AG09309 (cell line): Measurements from ENCODE around the gene TUBB4B.

Experiments used
- DNase-seq: peaks from one replicate; pipeline ENCODE4 v3.0.0-alpha.2; 2010; ENCODE audit warnings: low read depth
- H3K4me3 ChIP-seq: 2 replicates; pipeline ENCODE4 v1.5.1; 2011; ENCODE audit warnings: mild to moderate bottlenecking, low read depth, low read length, moderate library complexity; ENCODE audit not compliant: control insufficient read depth
- TF ChIP-seq, protein P1 (sequence below): IDR thresholded peaks from 2 replicates; pipeline ENCODE4 v1.5.1; 2011; ENCODE audit warnings: mild to moderate bottlenecking, low read depth, low read length, inconsistent platforms; ENCODE audit not compliant: insufficient read depth, control insufficient read depth; ENCODE audit errors: missing control alignments

TUBB4B gene

DNA sequence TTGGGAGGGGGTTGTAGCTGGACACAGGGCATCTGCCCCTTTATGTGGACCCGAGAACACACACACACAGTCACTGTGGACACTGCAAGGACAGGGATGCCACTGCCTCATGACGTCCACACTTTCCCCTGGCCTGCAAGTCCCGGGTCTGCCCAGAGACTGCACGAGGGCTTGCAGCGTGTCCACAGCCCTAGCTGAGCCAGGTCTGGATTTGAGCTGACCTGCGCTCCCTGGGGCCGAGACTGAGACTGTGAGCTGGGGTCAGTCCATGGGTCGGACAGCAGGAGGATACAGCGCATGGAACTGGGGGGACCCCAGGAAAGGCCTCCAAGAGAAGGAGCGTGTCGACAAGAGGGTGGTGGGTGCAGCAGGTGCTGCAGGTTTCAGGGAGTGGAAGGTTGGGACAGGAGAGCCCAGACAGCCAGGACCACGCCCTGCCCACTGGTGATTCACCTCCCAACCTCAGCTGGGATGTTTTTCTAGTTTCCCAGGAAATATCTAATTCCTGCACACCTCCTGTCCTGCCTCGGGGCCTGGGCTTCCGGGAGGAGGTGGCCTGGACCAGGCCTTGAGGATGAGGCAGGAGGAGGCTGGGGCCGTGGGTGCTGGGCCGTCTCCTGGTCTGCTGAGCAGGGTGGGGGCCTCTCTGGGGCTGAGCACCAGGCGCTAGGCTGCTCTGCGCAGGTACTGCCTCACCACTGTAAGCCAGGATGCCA is 14.6 kb upstream of the TUBB4B start:
- DNase-seq: no peak
- H3K4me3 ChIP-seq: no peak overlapping the region

DNA sequence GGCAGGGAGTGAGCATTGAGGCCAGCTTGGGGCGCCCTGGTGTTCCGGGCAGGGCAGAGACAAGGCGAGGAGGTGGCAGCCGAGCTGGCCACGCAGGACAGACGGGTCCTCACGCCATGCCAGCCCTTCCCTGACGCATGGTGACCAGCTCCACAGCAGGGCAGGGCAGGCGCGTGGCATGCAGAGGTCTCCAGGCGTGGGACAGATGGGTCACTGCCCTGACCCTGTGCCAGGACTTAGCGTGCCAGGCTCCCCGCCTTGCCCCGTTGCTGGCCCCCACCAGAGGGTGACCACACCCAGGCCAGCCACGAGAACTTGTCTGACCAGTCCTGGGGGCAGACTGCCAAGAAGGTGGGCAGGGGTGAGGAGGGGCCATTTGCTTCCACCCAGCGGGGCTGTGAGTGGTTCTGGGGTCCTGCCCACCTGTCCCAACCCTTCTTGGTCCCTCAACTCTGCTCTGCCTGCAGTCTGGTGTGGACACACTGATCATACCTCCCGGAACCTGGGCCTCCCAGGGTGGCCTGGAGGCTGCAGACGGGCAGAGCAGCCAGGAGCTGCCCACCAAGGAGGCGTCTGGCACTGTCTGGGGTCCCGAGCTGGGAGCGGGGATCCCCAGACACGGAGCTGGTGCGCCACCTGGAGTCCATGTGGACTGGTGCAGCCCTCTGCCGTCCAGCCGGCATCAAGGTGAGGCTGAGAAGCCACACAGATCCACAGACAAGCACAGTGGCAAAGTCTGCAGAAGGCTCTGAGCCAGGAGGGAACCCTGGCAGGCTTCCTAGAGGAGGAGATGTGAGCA is 13.8 kb upstream of the TUBB4B start, which contains the start of gene RNF224:
Gene RNF224, plus strand, starts transcription at position 449 of the 799 bp plus-strand sequence. CDS start 834 bp downstream, outside the sequence.
- no peak within 1 kb of the TSS for H3K4me3 ChIP-seq
- DNase-seq: no peak
- TF ChIP-seq, protein P1, sequence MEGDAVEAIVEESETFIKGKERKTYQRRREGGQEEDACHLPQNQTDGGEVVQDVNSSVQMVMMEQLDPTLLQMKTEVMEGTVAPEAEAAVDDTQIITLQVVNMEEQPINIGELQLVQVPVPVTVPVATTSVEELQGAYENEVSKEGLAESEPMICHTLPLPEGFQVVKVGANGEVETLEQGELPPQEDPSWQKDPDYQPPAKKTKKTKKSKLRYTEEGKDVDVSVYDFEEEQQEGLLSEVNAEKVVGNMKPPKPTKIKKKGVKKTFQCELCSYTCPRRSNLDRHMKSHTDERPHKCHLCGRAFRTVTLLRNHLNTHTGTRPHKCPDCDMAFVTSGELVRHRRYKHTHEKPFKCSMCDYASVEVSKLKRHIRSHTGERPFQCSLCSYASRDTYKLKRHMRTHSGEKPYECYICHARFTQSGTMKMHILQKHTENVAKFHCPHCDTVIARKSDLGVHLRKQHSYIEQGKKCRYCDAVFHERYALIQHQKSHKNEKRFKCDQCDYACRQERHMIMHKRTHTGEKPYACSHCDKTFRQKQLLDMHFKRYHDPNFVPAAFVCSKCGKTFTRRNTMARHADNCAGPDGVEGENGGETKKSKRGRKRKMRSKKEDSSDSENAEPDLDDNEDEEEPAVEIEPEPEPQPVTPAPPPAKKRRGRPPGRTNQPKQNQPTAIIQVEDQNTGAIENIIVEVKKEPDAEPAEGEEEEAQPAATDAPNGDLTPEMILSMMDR: peak; percentile 92

More for the DNA sequence above, 14.6 kb upstream of the TUBB4B start:
- TF ChIP-seq, protein P1: no peak

DNA sequence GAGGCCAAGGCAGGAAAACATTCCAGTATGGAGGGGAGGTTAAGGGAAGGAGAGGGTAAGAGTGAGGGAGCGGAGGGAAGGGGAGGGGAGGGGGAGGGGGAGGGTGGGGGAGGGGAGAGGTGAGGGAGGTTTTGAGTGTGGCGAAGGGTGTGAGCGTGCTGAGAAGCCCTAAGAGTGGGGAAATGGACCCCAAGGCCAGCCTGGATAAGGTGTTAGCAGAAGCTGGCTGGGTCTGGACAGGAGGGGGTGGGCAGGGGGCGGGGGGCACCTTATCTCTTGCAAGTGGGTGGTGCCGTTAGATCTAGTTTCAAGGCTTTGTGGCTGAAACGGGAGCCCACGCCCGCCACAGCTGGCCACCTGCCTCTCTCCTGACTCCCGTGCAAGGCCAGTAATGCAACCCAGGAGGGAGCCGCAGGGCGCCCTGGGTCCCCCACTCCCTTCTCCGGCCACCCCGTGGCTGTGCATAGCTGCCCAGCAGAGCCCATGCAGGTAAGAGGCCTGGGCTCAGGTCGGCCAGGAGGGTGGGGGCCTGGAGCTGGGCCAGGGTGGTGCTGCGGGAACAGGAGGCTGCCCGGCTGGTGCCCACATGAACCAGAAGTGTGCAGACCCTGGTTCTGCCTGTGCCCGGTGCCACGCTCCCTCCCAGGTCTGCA is 13.1 kb upstream of the TUBB4B start:
- DNase-seq: no peak
- H3K4me3 ChIP-seq: no peak overlapping the region
- TF ChIP-seq, protein P1: no peak

DNA sequence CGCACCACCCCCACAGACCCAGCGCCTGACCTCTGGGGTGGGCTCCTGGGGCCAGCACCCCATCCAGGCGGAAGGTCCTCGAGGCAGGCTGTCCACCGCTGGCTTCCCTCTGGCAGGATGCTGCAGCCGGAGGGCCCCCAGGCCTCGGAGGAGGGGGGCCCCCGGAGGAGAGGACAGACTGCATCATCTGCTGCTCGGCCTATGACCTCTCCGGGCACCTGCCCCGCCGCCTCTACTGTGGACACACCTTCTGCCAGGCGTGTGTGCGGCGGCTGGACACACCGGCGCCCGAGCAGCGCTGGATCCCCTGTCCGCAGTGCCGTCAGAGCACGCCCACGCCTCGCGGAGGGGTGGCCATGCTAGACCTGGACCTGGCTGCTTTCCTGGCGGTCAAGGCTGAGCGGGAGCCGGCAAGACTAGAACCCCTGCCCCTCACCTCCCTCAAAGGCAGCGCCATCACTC is 12.6 kb upstream of the TUBB4B start:
- H3K4me3 ChIP-seq: no peak overlapping the region
- DNase-seq: no peak
- TF ChIP-seq, protein P1: no peak

DNA sequence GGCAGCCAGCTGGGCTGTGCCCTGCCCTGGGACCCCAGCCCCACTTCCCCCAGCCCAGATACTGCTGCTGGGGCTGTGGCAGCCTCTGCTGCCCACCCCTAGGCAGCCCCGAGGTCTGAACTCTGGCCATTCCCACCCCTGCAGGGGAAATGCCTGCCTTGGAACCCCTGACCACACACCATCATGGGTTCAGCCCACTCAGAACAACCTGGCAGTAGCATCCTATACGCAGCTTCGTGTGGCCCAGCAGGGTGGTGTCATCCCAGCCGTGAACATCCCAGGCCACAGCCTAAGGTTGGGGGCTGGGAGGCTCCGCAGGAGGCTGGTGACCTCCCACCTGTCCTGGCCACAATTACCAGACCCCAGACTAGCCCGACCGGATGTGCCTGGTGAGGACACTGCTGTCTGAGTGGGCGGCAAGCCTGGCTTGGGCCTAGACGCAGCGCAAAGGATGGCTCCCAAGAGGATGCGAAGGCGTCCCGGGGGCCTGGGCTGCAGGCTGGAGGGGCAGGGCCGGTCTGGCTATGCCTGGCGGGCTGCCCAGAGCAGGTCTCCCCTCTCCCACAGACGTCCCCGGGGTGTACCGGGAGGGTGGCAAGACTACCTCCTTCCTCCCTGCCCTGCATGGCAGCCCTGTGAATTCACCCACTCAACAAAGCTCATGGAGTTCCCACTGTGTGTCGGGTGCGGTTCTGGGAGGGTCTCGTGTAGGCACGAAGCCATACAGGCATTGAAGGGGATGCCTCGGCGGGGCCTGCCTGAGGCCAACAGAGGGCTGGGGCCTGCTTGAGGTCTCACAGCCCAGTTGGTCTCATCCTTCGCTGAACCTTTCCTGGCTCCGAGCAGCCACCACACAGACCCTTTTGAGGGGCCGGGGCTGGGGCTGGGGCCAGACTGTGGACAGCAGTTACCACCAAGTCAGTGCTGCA is 11.9 kb upstream of the TUBB4B start:
- DNase-seq: no peak
- H3K4me3 ChIP-seq: no peak overlapping the region
- TF ChIP-seq, protein P1: no peak
